Midbrain (tissue), 1 donor: ENCODE results near the gene EFCAB14.
"Not testable (repeated sequence)": the region's sequence is repeated elsewhere in the genome, so short reads cannot be mapped to it uniquely, and the experiment has no call there.

Experiments used
- DNase-seq: peaks from one replicate; lab custom pipeline; 2025; lab: John Stamatoyannopoulos, UW

EFCAB14 gene

GRCh38 chr1:46718727-46719622 is at the start of gene EFCAB14:
TSS of gene EFCAB14 (minus strand) at chr1:46719114. CDS start at chr1:46718087, 1,027 bp downstream.
- DNase-seq = peak; percentile 94

- no peak for DNase-seq
Measured at GRCh38 chr1:46768445-46768844, 49.5 kb upstream of the EFCAB14 start.

GRCh38 chr1:46767649-46768282 is 48.9 kb upstream of the EFCAB14 start:
- no peak for DNase-seq

- DNase-seq = no peak
Measured at GRCh38 chr1:46764402-46764801, 45.5 kb upstream of the EFCAB14 start.

- no peak for DNase-seq
Measured at GRCh38 chr1:46761740-46762139, 42.8 kb upstream of the EFCAB14 start.

GRCh38 chr1:46760558-46761166 is 41.7 kb upstream of the EFCAB14 start:
- DNase-seq = no peak

- DNase-seq = no peak
Measured at GRCh38 chr1:46757956-46758528, 39.1 kb upstream of the EFCAB14 start.

- DNase-seq = no peak
Measured at GRCh38 chr1:46757247-46757955, 38.5 kb upstream of the EFCAB14 start.

GRCh38 chr1:46755121-46755520 is 36.2 kb upstream of the EFCAB14 start:
- DNase-seq = no peak

GRCh38 chr1:46754707-46755106 is 35.8 kb upstream of the EFCAB14 start:
- not testable (repeated sequence) for DNase-seq

GRCh38 chr1:46753985-46754384 is 35.1 kb upstream of the EFCAB14 start:
- DNase-seq = no peak

GRCh38 chr1:46749921-46750404 is 31.0 kb upstream of the EFCAB14 start:
- DNase-seq = no peak

GRCh38 chr1:46749404-46749803 is 30.5 kb upstream of the EFCAB14 start:
- DNase-seq = no peak

- DNase-seq = peak; percentile 12
Measured at GRCh38 chr1:46747683-46748288, 28.9 kb upstream of the EFCAB14 start.

- DNase-seq = no peak
Measured at GRCh38 chr1:46742069-46742468, 23.2 kb upstream of the EFCAB14 start.

- DNase-seq = peak; percentile 8
Measured at GRCh38 chr1:46735708-46736324, 16.9 kb upstream of the EFCAB14 start.

GRCh38 chr1:46728327-46728873 is 9.5 kb upstream of the EFCAB14 start:
- not testable (repeated sequence) for DNase-seq

GRCh38 chr1:46725736-46726108 is 6.8 kb upstream of the EFCAB14 start:
- no peak for DNase-seq

GRCh38 chr1:46724991-46725735 is 6.2 kb upstream of the EFCAB14 start:
- DNase-seq = peak; percentile 76

GRCh38 chr1:46723901-46724300 is 5.0 kb upstream of the EFCAB14 start:
- no peak for DNase-seq
